Neuronal stem cell (in vitro differentiated cells): ENCODE data around the gene COPZ2.
A peak's percentile ranks its signal among the peaks of the same experiment; 100 is the strongest.

Source experiments
- DNase-seq: peaks from one replicate; pipeline ENCODE4 v3.0.0-alpha.2; 2013; ENCODE audit warnings: low spot score
- H2AFZ ChIP-seq: one replicate; pipeline ENCODE4 v1.6.1; 2013; ENCODE audit warnings: mild to moderate bottlenecking, low read length, inconsistent platforms
- H2AK5ac ChIP-seq: 2 replicates; pipeline ENCODE4 v1.6.1; 2013; ENCODE audit warnings: low read depth, mild to moderate bottlenecking, inconsistent platforms, low read length, moderate library complexity, mixed read lengths
- H2BK120ac ChIP-seq: 2 replicates; pipeline ENCODE4 v1.6.1; 2013; ENCODE audit warnings: low read depth, mild to moderate bottlenecking, inconsistent platforms, low read length, moderate library complexity, mixed read lengths
- H2BK12ac ChIP-seq: one replicate; pipeline ENCODE4 v1.6.1; 2013; ENCODE audit warnings: low read length, inconsistent platforms
- H2BK15ac ChIP-seq: 2 replicates; pipeline ENCODE4 v1.6.1; 2013; ENCODE audit warnings: mild to moderate bottlenecking, low read length, inconsistent platforms, mixed read lengths
- H2BK5ac ChIP-seq: one replicate; pipeline ENCODE4 v1.6.1; 2013; ENCODE audit warnings: inconsistent platforms, mild to moderate bottlenecking, low read length, moderate library complexity
- H3K14ac ChIP-seq: one replicate; pipeline ENCODE4 v1.6.1; 2013; ENCODE audit warnings: low read length, inconsistent platforms
- H3K18ac ChIP-seq: 2 replicates; pipeline ENCODE4 v1.6.1; 2013; ENCODE audit warnings: low read length, inconsistent platforms
- H3K23ac ChIP-seq: 2 replicates; pipeline ENCODE4 v1.6.1; 2013; ENCODE audit warnings: low read depth, mild to moderate bottlenecking, mixed read lengths, low read length, inconsistent platforms; ENCODE audit not compliant: poor library complexity
- H3K27ac ChIP-seq: replicated peaks from 3 replicates; pipeline ENCODE4 v1.5.1; 2013; ENCODE audit warnings: low read length, inconsistent platforms
- H3K27me3 ChIP-seq, 3 experiments: 2 replicates each; pipeline ENCODE4 v1.6.1; 2013; ENCODE audit warnings: low read length in 3 of 3, mild to moderate bottlenecking in 2 of 3, inconsistent platforms in 1 of 3, low read depth in 1 of 3, mixed read lengths in 1 of 3, moderate library complexity in 1 of 3; ENCODE audit not compliant: control insufficient read depth in 3 of 3, insufficient read depth in 3 of 3
- H3K36me3 ChIP-seq, 2 donors: replicated peaks in 1 of 2; 2 replicates each; pipeline ENCODE4 v1.6.1; 2013; ENCODE audit warnings: low read length in 2 of 2; ENCODE audit not compliant: control insufficient read depth in 2 of 2, insufficient read depth in 2 of 2
- H3K4ac ChIP-seq: 2 replicates; pipeline ENCODE4 v1.6.1; 2013; ENCODE audit warnings: inconsistent platforms, mild to moderate bottlenecking, low read length, moderate library complexity
- H3K4me1 ChIP-seq, 2 donors: 1 replicate in 1 of 2; 2 replicates in 1 of 2; pipeline ENCODE4 v1.6.1; 2013; ENCODE audit warnings: low read length in 2 of 2, low read depth in 1 of 2; ENCODE audit not compliant: control insufficient read depth in 2 of 2, insufficient read depth in 1 of 2
- H3K4me2 ChIP-seq: one replicate; pipeline ENCODE4 v1.6.1; 2013; ENCODE audit warnings: mild to moderate bottlenecking, low read length, inconsistent platforms; ENCODE audit not compliant: insufficient read depth, poor library complexity, severe bottlenecking
- H3K4me3 ChIP-seq, 2 donors: 2 replicates each; pipeline ENCODE4 v1.5.1; 2013; ENCODE audit warnings: low read length in 2 of 2, mild to moderate bottlenecking in 2 of 2, inconsistent platforms in 1 of 2, moderate library complexity in 1 of 2
- H3K79me1 ChIP-seq: one replicate; pipeline ENCODE4 v1.6.1; 2013; ENCODE audit warnings: low read depth, mild to moderate bottlenecking, inconsistent platforms, low read length, moderate library complexity
- H3K9ac ChIP-seq: one replicate; pipeline ENCODE4 v1.6.1; 2013; ENCODE audit warnings: mild to moderate bottlenecking, low read depth, low read length, inconsistent platforms; ENCODE audit not compliant: poor library complexity
- H3K9me3 ChIP-seq, 2 donors: replicated peaks in 1 of 2; 2 replicates each; pipeline versions ENCODE3 to v1.6.1; 2013; ENCODE audit warnings: low read length in 2 of 2, mild to moderate bottlenecking in 2 of 2, inconsistent platforms in 1 of 2, low read depth in 1 of 2, mixed read lengths in 1 of 2, moderate library complexity in 1 of 2; ENCODE audit not compliant: control insufficient read depth in 2 of 2, insufficient read depth in 1 of 2
- H4K8ac ChIP-seq: one replicate; pipeline ENCODE4 v1.6.1; 2013; ENCODE audit warnings: low read depth, mild to moderate bottlenecking, inconsistent platforms, low read length, moderate library complexity
- H4K91ac ChIP-seq: one replicate; pipeline ENCODE4 v1.6.1; 2013; ENCODE audit warnings: low read length, low read depth, mild to moderate bottlenecking, inconsistent platforms; ENCODE audit not compliant: poor library complexity
- WGBS, 2 donors: extraction: QIAGEN DNeasy Blood & Tissue Kit; methylation state at CpG; one replicate each; pipeline ENCODE4 v1.1.7; 2013; ENCODE audit warnings: missing lambda C conversion rate in 2 of 2, mixed read lengths in 1 of 2; ENCODE audit not compliant: insufficient read length in 2 of 2, insufficient replicate concordance in 1 of 2; ENCODE audit errors: extremely low coverage in 2 of 2; 5-methylcytosine and 5-hydroxymethylcytosine counted together

The COPZ2 gene

GRCh38 chr17:48011405-48012150 lies 26.0 kb downstream of the COPZ2 start:
- WGBS, 2 donors = no CpG with 5 or more reads among the region's 23 CpGs
- peak overlapping the region; percentile 83 for H3K9ac ChIP-seq
- peak overlapping the region; percentile 95 for H2BK5ac ChIP-seq
- peak overlapping the region; percentile 48 for H3K4me2 ChIP-seq
- H3K14ac ChIP-seq = no peak overlapping the region
- peaks cover 37 to 47% of the 10 kb centered on the region in 2 donors for H3K4me1 ChIP-seq
- H3K79me1 ChIP-seq = no peaks in the 10 kb centered on the region
- peak overlapping the region; percentile 83 for H4K8ac ChIP-seq
- H3K27ac ChIP-seq = peak overlapping the region; percentile 91
- H2AFZ ChIP-seq = no peak overlapping the region
- no peak overlapping the region for H2BK12ac ChIP-seq
- H4K91ac ChIP-seq = peak overlapping the region; percentile 89
- H3K4me3 ChIP-seq = peak overlapping the region; percentile 59 to 64
- H3K27me3 ChIP-seq = no peaks in the 10 kb centered on the region
- peaks cover 0 to 9% of the 10 kb centered on the region in 2 donors for H3K36me3 ChIP-seq
- no peaks in the 10 kb centered on the region for H3K9me3 ChIP-seq
- H3K23ac ChIP-seq = no peak overlapping the region
- H2AK5ac ChIP-seq = peak overlapping the region; percentile 42
- H2BK15ac ChIP-seq = no peak overlapping the region
- peak overlapping the region; percentile 77 for H2BK120ac ChIP-seq
- H3K4ac ChIP-seq = peak overlapping the region; percentile 45
- H3K18ac ChIP-seq = peak overlapping the region; percentile 96
- no peak for DNase-seq

- Histone ChIP-seq H2BK15ac (no peak overlapping the region), H2AFZ (no peak overlapping the region), H3K9me3 (no peaks in the 10 kb centered on the region), H4K8ac (no peak overlapping the region), H3K4me2 (no peak overlapping the region), H3K9ac (no peak overlapping the region), H2AK5ac (no peak overlapping the region), H3K4me3 (no peak overlapping the region), H3K18ac (no peak overlapping the region), H3K79me1 (no peaks in the 10 kb centered on the region), H2BK120ac (no peak overlapping the region), H3K23ac (no peak overlapping the region), H4K91ac (no peak overlapping the region), H3K14ac (no peak overlapping the region), H3K27me3 (no peaks in the 10 kb centered on the region), H3K4ac (no peak overlapping the region), H2BK12ac (no peak overlapping the region), H3K4me1 (peaks cover 38 to 44% of the 10 kb centered on the region in 2 donors), H2BK5ac (no peak overlapping the region), H3K36me3 (peaks cover 0 to 9% of the 10 kb centered on the region in 2 donors), H3K27ac (no peak overlapping the region)
- no CpG with 5 or more reads among the region's 3 CpGs for WGBS, 2 donors
- DNase-seq = no peak
Measured at GRCh38 chr17:48010193-48010592, 27.4 kb downstream of the COPZ2 start.

GRCh38 chr17:48006936-48007709 lies 30.5 kb downstream of the COPZ2 start:
- H2BK120ac ChIP-seq = no peak overlapping the region
- H3K4me3 ChIP-seq = no peak overlapping the region
- H3K4me2 ChIP-seq = no peak overlapping the region
- H3K27me3 ChIP-seq = no peaks in the 10 kb centered on the region
- no peak overlapping the region for H3K14ac ChIP-seq
- no CpG with 5 or more reads among the region's 12 CpGs for WGBS, 2 donors
- H4K8ac ChIP-seq = no peak overlapping the region
- no peak overlapping the region for H2BK5ac ChIP-seq
- no peak overlapping the region for H2BK15ac ChIP-seq
- H3K23ac ChIP-seq = no peak overlapping the region
- DNase-seq = no peak
- H2BK12ac ChIP-seq = no peak overlapping the region
- H3K4me1 ChIP-seq = peaks cover 35 to 51% of the 10 kb centered on the region in 2 donors
- no peaks in the 10 kb centered on the region for H3K9me3 ChIP-seq
- H2AFZ ChIP-seq = no peak overlapping the region
- no peak overlapping the region for H3K4ac ChIP-seq
- peaks cover 0 to 9% of the 10 kb centered on the region in 2 donors for H3K36me3 ChIP-seq
- H4K91ac ChIP-seq = no peak overlapping the region
- no peak overlapping the region for H2AK5ac ChIP-seq
- H3K27ac ChIP-seq = no peak overlapping the region
- no peaks in the 10 kb centered on the region for H3K79me1 ChIP-seq
- no peak overlapping the region for H3K9ac ChIP-seq
- H3K18ac ChIP-seq = peak overlapping the region; percentile 23

GRCh38 chr17:48004983-48005382 lies 32.6 kb downstream of the COPZ2 start:
- Histone ChIP-seq H4K91ac (no peak overlapping the region), H2AK5ac (peak overlapping the region; percentile 85), H3K23ac (no peak overlapping the region), H4K8ac (no peak overlapping the region), H3K4me3 (no peak overlapping the region), H3K27me3 (no peaks in the 10 kb centered on the region), H2BK120ac (peak overlapping the region; percentile 4), H3K4me1 (peaks cover 31 to 49% of the 10 kb centered on the region in 2 donors), H2BK15ac (no peak overlapping the region), H3K36me3 (peaks cover 0 to 3% of the 10 kb centered on the region in 2 donors), H3K14ac (no peak overlapping the region), H3K18ac (peak overlapping the region; percentile 88), H2AFZ (no peak overlapping the region), H3K4ac (no peak overlapping the region), H3K27ac (peak overlapping the region; percentile 98), H3K79me1 (no peaks in the 10 kb centered on the region), H3K9ac (no peak overlapping the region), H2BK5ac (peak overlapping the region; percentile 78), H3K9me3 (no peaks in the 10 kb centered on the region), H3K4me2 (no peak overlapping the region), H2BK12ac (no peak overlapping the region)
- no CpG with 5 or more reads among the region's 3 CpGs for WGBS, 2 donors
- no peak for DNase-seq
